PC-3 (cell line): Measurements from ENCODE around the gene RC3H2. TPM values are rescaled to one million over a fixed set of nuclear protein-coding genes. Genes with fewer than 3 reads are reported as not detected.
"Not testable (repeated sequence)": the region's sequence is repeated elsewhere in the genome, so short reads cannot be mapped to it uniquely, and the experiment has no call there.

Experiments used
- ATAC-seq: fragments of 200-7000 bp; cut with Tn5 transposase; 2 replicates; pipeline ENCODE4 v1.9.1; 2020; ENCODE audit warnings: mild to moderate bottlenecking, moderate library complexity
- BruUV-seq: library from RNA; stranded (reverse); fragments of 400-500 nt; replicated peaks from 2 replicates; lab custom pipeline; 2021; lab: Mats Ljungman, UMichigan
- CTCF ChIA-PET: fragments of 300-600 bp; sonication (Branson Sonifier 250); formaldehyde crosslinking; loops from one replicate; lab custom pipeline; 2022; ENCODE audit warnings: antibody characterized with exemption; lab: Charles Lee
- POLR2A ChIA-PET: fragments of 300-600 bp; sonication (Branson Sonifier 250); formaldehyde crosslinking; loops from one replicate; lab custom pipeline; 2022; ENCODE audit warnings: antibody characterized with exemption; ENCODE audit not compliant: unreplicated experiment; lab: Charles Lee
- DNase-seq: peaks from one replicate; pipeline ENCODE4 v3.0.0-alpha.2; 2015
- H2AFZ ChIP-seq: fragments of 300-600 bp; sonication (generic); 2 replicates; pipeline ENCODE4 v1.6.0; 2016; ENCODE audit warnings: antibody characterized with exemption, low read length
- H3F3A ChIP-seq: fragments of 300-600 bp; sonication (generic); one replicate; pipeline ENCODE4 v1.6.0; 2017; ENCODE audit warnings: antibody characterized with exemption, low read length, control low read depth, mild to moderate bottlenecking; ENCODE audit not compliant: unreplicated experiment
- H3K27ac ChIP-seq: fragments of 300-600 bp; sonication (generic); 2 replicates; pipeline ENCODE4 v1.5.1; 2016; ENCODE audit warnings: mild to moderate bottlenecking, low read length
- H3K27me3 ChIP-seq: fragments of 300-600 bp; sonication (generic); 2 replicates; pipeline ENCODE4 v1.6.1; 2016; ENCODE audit warnings: low read length, mixed read lengths
- H3K36me3 ChIP-seq: fragments of 300-600 bp; sonication (generic); 2 replicates; pipeline ENCODE4 v1.6.1; 2016; ENCODE audit warnings: low read depth, mixed run types, low read length, mixed read lengths
- H3K4me1 ChIP-seq: fragments of 300-600 bp; sonication (generic); 2 replicates; pipeline ENCODE4 v1.5.1; 2016; ENCODE audit warnings: low read length; ENCODE audit not compliant: insufficient read depth
- H3K4me2 ChIP-seq: fragments of 300-600 bp; sonication (generic); 2 replicates; pipeline ENCODE4 v1.6.0; 2016; ENCODE audit warnings: low read length
- H3K4me3 ChIP-seq: fragments of 300-600 bp; sonication (generic); 2 replicates; pipeline ENCODE4 v1.5.1; 2016; ENCODE audit warnings: mild to moderate bottlenecking, low read length, mixed read lengths
- H3K79me2 ChIP-seq: fragments of 300-600 bp; sonication (generic); 2 replicates; pipeline ENCODE4 v1.6.1; 2017; ENCODE audit warnings: low read length, mixed read lengths
- H3K9ac ChIP-seq: fragments of 300-600 bp; sonication (generic); 2 replicates; pipeline ENCODE4 v1.6.0; 2016; ENCODE audit warnings: mild to moderate bottlenecking, low read length
- H3K9me2 ChIP-seq: fragments of 300-600 bp; sonication (generic); replicated peaks from 2 replicates; pipeline ENCODE4 v1.6.1; 2016; ENCODE audit warnings: mixed run types, low read length, mixed read lengths
- H3K9me3 ChIP-seq: fragments of 300-600 bp; sonication (generic); 2 replicates; pipeline ENCODE4 v1.6.1; 2016; ENCODE audit warnings: low read length, mixed read lengths
- H4K20me1 ChIP-seq: fragments of 300-600 bp; sonication (generic); 2 replicates; pipeline ENCODE4 v1.6.1; 2016; ENCODE audit warnings: low read length, mixed read lengths
- CTCF ChIP-seq: fragments of 300-600 bp; sonication (generic); conservative IDR thresholded peaks from 2 replicates; pipeline ENCODE4 v1.5.1; 2017; ENCODE audit warnings: antibody characterized with exemption, low read depth, mild to moderate bottlenecking, low read length
- EZH2 ChIP-seq: fragments of 300-600 bp; sonication (generic); IDR thresholded peaks from one replicate; pipeline ENCODE4 v1.6.1; 2017; ENCODE audit warnings: antibody characterized with exemption, mild to moderate bottlenecking, low read length; ENCODE audit not compliant: unreplicated experiment
- EZH2phosphoT487 ChIP-seq: fragments of 300-600 bp; sonication (generic); IDR thresholded peaks from 2 replicates; pipeline ENCODE4 v1.6.1; 2018; ENCODE audit warnings: mild to moderate bottlenecking, antibody characterized with exemption, low read length, borderline replicate concordance
- intact Hi-C: fragments of 100-400 bp; cut with micrococcal nuclease; formaldehyde crosslinking; loops from 2 replicates; pipeline ENCODE4 v1.9.0; 2023
- total RNA-seq: library from RNA; depleted of rRNA; stranded (reverse); fragments of >200 nt; gene quantifications from 2 replicates; pipeline ENCODE4 v1.2.3, GENCODE V29; 2014

RC3H2 gene
- total RNA-seq, 1 experiment from 2014 or later = 23.0 TPM

- DNase-seq = no peak
- intact Hi-C loops = no loop called here
- no peak overlapping the region for H3K4me2 ChIP-seq
- no peaks in the 10 kb centered on the region for H3K4me1 ChIP-seq
- ChIA-PET POLR2A (no interaction called here), CTCF (no interaction called here)
- peaks cover 21% of the 10 kb centered on the region for H3K36me3 ChIP-seq
- no peaks in the 10 kb centered on the region for H3K9me2 ChIP-seq
- no peaks in the 10 kb centered on the region for H3K79me2 ChIP-seq
- no peaks in the 10 kb centered on the region for H3K9me3 ChIP-seq
- H2AFZ ChIP-seq = no peak overlapping the region
- H3F3A ChIP-seq = no peaks in the 10 kb centered on the region
- ATAC-seq = no peak
- no peak overlapping the region for H3K4me3 ChIP-seq
- H4K20me1 ChIP-seq = no peaks in the 10 kb centered on the region
- H3K27me3 ChIP-seq = no peaks in the 10 kb centered on the region
- no TSS peak for BruUV-seq
- no peak overlapping the region for H3K27ac ChIP-seq
- H3K9ac ChIP-seq = no peak overlapping the region
- TF ChIP-seq EZH2 (no peak), CTCF (no peak), EZH2phosphoT487 (no peak)
Observed at GRCh38 chr9:122875523-122875922, 29.6 kb downstream of the RC3H2 start.

GRCh38 chr9:122867276-122867675, 37.9 kb downstream of the RC3H2 start:
- H3F3A ChIP-seq, H2AFZ ChIP-seq, H3K36me3 ChIP-seq, H3K9ac ChIP-seq, DNase-seq, H3K9me2 ChIP-seq, H3K9me3 ChIP-seq, CTCF ChIA-PET, POLR2A ChIA-PET, ATAC-seq, H3K27ac ChIP-seq, intact Hi-C loops, H3K27me3 ChIP-seq, H3K4me1 ChIP-seq, H4K20me1 ChIP-seq, BruUV-seq, H3K4me2 ChIP-seq, H3K4me3 ChIP-seq, H3K79me2 ChIP-seq: not testable (repeated sequence)

GRCh38 chr9:122866079-122866478, 39.1 kb downstream of the RC3H2 start:
- POLR2A ChIA-PET = no interaction called here
- intact Hi-C loops = no loop called here
- no peak for TF ChIP-seq EZH2
- no peak for TF ChIP-seq CTCF
- no peak for TF ChIP-seq EZH2phosphoT487
- Histone ChIP-seq H3K4me1 (peaks cover 5% of the 10 kb centered on the region; the same call in 1 of the 2 replicates), H3K36me3 (no peaks in the 10 kb centered on the region; the same call in 1 of the 2 replicates), H3K27ac (no peak overlapping the region), H3K9ac (no peak overlapping the region), H3K79me2 (no peaks in the 10 kb centered on the region), H3K4me2 (no peak overlapping the region), H3K9me3 (no peaks in the 10 kb centered on the region), H2AFZ (no peak overlapping the region), H3K9me2 (no peaks in the 10 kb centered on the region), H3K27me3 (no peaks in the 10 kb centered on the region), H3F3A (peaks cover 5% of the 10 kb centered on the region), H3K4me3 (no peak overlapping the region), H4K20me1 (no peaks in the 10 kb centered on the region)
- BruUV-seq = no TSS peak
- CTCF ChIA-PET = no interaction called here
- no peak for DNase-seq
- no peak for ATAC-seq
